Measurements from ENCODE around the gene SUB1.
"Not testable (repeated sequence)": the region's sequence is repeated elsewhere in the genome, so short reads cannot be mapped to it uniquely, and the experiment has no call there.

Gene SUB1

GRCh38 chr5:32563614-32564013, 21.7 kb upstream of the SUB1 start:
- DNase-seq: no peak
- H3K27me3 ChIP-seq: no peaks in the 10 kb centered on the region
- H3K4me1 ChIP-seq: no peaks in the 10 kb centered on the region
- H3K36me3 ChIP-seq: no peaks in the 10 kb centered on the region
- H3K4me3 ChIP-seq (ENCODE audit: low read depth, low read length): no peak overlapping the region
- no peak for TF ChIP-seq CTCF (IDR thresholded peaks at IDR 0.05; ENCODE audit: low read depth, low read length)
- H3K9me3 ChIP-seq: no peaks in the 10 kb centered on the region

GRCh38 chr5:32565145-32565544, 20.2 kb upstream of the SUB1 start:
- TF ChIP-seq CTCF (IDR thresholded peaks at IDR 0.05; ENCODE audit: low read depth, low read length): no peak
- no peaks in the 10 kb centered on the region for H3K36me3 ChIP-seq
- DNase-seq: no peak
- H3K9me3 ChIP-seq: no peaks in the 10 kb centered on the region
- no peak overlapping the region for H3K4me3 ChIP-seq (ENCODE audit: low read depth, low read length)
- no peaks in the 10 kb centered on the region for H3K4me1 ChIP-seq
- H3K27me3 ChIP-seq: no peaks in the 10 kb centered on the region

GRCh38 chr5:32566319-32567111, 18.8 kb upstream of the SUB1 start:
- no peaks in the 10 kb centered on the region for H3K9me3 ChIP-seq

GRCh38 chr5:32571128-32571527, 14.2 kb upstream of the SUB1 start:
- Histone ChIP-seq H3K4me1 (no peaks in the 10 kb centered on the region), H3K36me3 (no peaks in the 10 kb centered on the region), H3K9me3 (no peaks in the 10 kb centered on the region), H3K4me3 (ENCODE audit: low read depth, low read length) (no peak overlapping the region), H3K27me3 (no peaks in the 10 kb centered on the region)
- no peak for TF ChIP-seq CTCF (IDR thresholded peaks at IDR 0.05; ENCODE audit: low read depth, low read length)
- no peak for DNase-seq

More at GRCh38 chr5:32566319-32567111, 18.8 kb upstream of the SUB1 start:
- no peak for TF ChIP-seq CTCF (IDR thresholded peaks at IDR 0.05; ENCODE audit: low read depth, low read length)
- no peak for DNase-seq
- no peak overlapping the region for H3K4me3 ChIP-seq (ENCODE audit: low read depth, low read length)
- no peaks in the 10 kb centered on the region for H3K27me3 ChIP-seq
- H3K36me3 ChIP-seq: no peaks in the 10 kb centered on the region
- no peaks in the 10 kb centered on the region for H3K4me1 ChIP-seq

- Histone ChIP-seq H3K4me1 (no peaks in the 10 kb centered on the region), H3K4me3 (ENCODE audit: low read depth, low read length) (no peak overlapping the region), H3K27me3 (no peaks in the 10 kb centered on the region), H3K36me3 (no peaks in the 10 kb centered on the region), H3K9me3 (no peaks in the 10 kb centered on the region)
- no peak for DNase-seq
- no peak for TF ChIP-seq CTCF (IDR thresholded peaks at IDR 0.05; ENCODE audit: low read depth, low read length)
These were observed 12.4 kb upstream of the SUB1 start for GRCh38 chr5:32572778-32573480.

GRCh38 chr5:32573481-32573854, 11.9 kb upstream of the SUB1 start:
- H3K4me3 ChIP-seq (ENCODE audit: low read depth, low read length); H3K36me3 ChIP-seq; DNase-seq; H3K4me1 ChIP-seq; H3K27me3 ChIP-seq; H3K9me3 ChIP-seq: not testable (repeated sequence)

Data from BE2C (cell line).